Peyer's patch (tissue), 4 donors: ENCODE data around the gene CELSR1. TPM values are rescaled to one million over a fixed set of nuclear protein-coding genes. Genes with fewer than 3 reads are reported as not detected.

ENCODE experiments used
- DNase-seq, 3 donors: peaks; one replicate each; pipeline ENCODE4 v3.0.0-alpha.2; 2017 to 2019
- H3K27ac ChIP-seq, 4 donors: fragments of 200-600 bp; sonication (generic); one replicate each; pipeline ENCODE4 v1.5.1; 2016 to 2019
- H3K27me3 ChIP-seq, 2 donors: fragments of 200-600 bp; sonication (generic); one replicate each; pipeline ENCODE4 v1.5.1; 2019
- H3K36me3 ChIP-seq, 3 donors: fragments of 200-600 bp; sonication (generic); one replicate each; pipeline ENCODE4 v1.5.1; 2016 to 2019
- H3K4me1 ChIP-seq, 4 donors: fragments of 200-600 bp; sonication (generic); one replicate each; pipeline ENCODE4 v1.5.1; 2016 to 2019
- H3K4me3 ChIP-seq, 4 donors: fragments of 200-600 bp; sonication (generic); 1 replicate in 3 of 4; 2 replicates in 1 of 4; pipeline ENCODE4 v1.5.1; 2016 to 2019; ENCODE audit warnings: mild to moderate bottlenecking in 1 of 4
- H3K9me3 ChIP-seq, 4 donors: fragments of 200-600 bp; sonication (generic); one replicate each; pipeline ENCODE4 v1.5.1; 2016 to 2019; ENCODE audit warnings: mild to moderate bottlenecking in 1 of 4
- CTCF ChIP-seq, 6 experiments: fragments of 450-650 bp in 4 of 6; fragments of 200-600 bp in 2 of 6; sonication (generic) in 1 of 6; IDR thresholded peaks; one replicate each; pipeline ENCODE4 v1.5.1; 2017 to 2019; ENCODE audit warnings: antibody characterized with exemption in 6 of 6, mild to moderate bottlenecking in 3 of 6, moderate library complexity in 1 of 6
- POLR2A ChIP-seq, 2 donors: fragments of 450-650 bp; IDR thresholded peaks; one replicate each; pipeline ENCODE4 v1.5.1; 2017; ENCODE audit warnings: antibody characterized with exemption in 2 of 2, mild to moderate bottlenecking in 2 of 2, moderate library complexity in 2 of 2
- total RNA-seq, 4 donors: library from RNA; depleted of rRNA; stranded (reverse); fragments of >200 nt; gene quantifications; one replicate each; pipeline ENCODE4 v1.1.0, GENCODE V29; 2016

CELSR1 gene
- total RNA-seq, 4 donors from 2014 or later = 1.1 to 22.3 (median 1.5) TPM

DNA sequence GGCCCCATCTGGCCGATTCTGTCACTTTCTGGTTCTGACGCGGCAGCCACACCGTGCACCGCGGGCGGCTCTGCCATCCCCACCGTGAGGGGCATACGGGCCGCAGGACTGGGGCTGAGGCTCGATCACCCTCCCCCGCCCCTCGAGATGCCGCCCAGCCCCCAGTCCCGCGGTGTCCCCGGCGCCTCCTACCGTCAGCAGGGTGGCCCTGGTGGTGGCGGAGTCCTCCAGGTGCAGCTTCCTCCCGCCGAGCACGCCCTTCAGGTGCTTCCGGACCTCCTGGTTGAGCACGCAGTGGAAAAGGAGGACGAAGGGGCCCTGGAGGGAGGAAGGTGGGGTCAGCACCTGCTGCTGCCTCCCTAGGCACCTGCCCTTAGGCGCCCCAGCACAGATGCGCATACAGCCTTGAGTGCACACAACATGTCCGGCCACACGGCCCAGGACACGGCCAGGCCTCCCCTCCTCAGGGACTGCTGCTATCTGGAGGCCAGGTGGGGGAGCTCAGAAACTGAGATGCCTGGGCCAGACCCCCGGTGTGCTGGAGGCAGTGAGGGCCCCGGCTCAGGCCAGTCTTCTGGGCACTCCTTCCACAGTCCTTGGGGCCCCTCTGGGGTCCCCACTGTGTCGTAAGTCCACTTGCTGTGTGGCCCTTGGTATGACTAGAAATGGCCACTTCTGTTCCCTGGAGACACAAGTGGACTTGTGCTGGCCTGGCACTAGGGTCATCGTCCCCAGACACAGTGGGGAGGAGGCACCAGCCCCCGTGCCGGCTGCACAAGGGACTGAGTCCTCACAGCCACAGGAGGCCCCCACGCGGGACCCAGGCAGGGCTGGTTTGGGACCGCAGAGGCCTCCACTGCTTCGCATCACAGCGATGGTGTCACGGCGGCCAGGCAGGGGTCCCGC is 170.4 kb downstream of the CELSR1 start:
- Histone ChIP-seq H3K9me3 (no peaks in the 10 kb centered on the region), H3K27me3 (no peaks in the 10 kb centered on the region), H3K4me3 (peak overlapping the region in 2 of 4 donors; percentile 17 to 27), H3K4me1 (peaks cover 0 to 6% (median 4%) of the 10 kb centered on the region in 4 donors), H3K36me3 (no peaks in the 10 kb centered on the region), H3K27ac (peak overlapping the region in 2 of 4 donors; percentile 5 to 50)
- no peak for TF ChIP-seq POLR2A (IDR thresholded peaks at IDR 0.05)
- peak in 1 of 6 experiments; percentile 14 for TF ChIP-seq CTCF (IDR thresholded peaks at IDR 0.05)
- DNase-seq = peak in 2 of 3 donors; percentile 58 to 81

GRCh38 chr22:46366327-46366731 is 171.1 kb downstream of the CELSR1 start:
- Histone ChIP-seq H3K4me3 (no peak overlapping the region), H3K27me3 (no peaks in the 10 kb centered on the region), H3K4me1 (peaks cover 0 to 6% (median 4%) of the 10 kb centered on the region in 4 donors), H3K27ac (peak overlapping the region in 1 of 4 donors; percentile 12), H3K9me3 (no peaks in the 10 kb centered on the region), H3K36me3 (no peaks in the 10 kb centered on the region)
- no peak for TF ChIP-seq POLR2A (IDR thresholded peaks at IDR 0.05)
- DNase-seq = no peak

DNA sequence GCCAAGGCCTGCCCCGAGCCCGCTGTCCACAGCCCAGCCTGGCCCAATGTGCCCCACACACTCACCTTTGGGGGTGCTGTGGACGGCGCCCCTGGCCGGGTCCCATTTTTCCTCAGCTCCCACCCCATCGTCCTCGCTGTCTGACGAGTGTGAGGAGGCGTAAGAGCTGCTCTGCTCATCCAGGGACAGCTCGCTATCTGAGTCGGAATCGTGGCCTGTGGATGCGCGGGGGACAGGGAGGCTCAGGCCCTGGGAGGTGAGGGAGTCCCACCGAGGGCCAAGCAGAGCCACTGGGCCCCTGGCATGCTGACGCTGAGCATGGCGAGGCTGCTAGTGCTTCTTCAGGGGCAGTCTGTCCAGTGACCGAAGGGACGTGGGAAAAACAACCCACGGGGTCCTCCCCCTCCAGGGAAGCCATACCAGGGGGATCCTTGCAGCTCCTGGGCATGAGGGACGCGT is 172.2 kb downstream of the CELSR1 start:
- no peak for DNase-seq
- TF ChIP-seq POLR2A (IDR thresholded peaks at IDR 0.05) = no peak
- no peak for TF ChIP-seq CTCF (IDR thresholded peaks at IDR 0.05)
- Histone ChIP-seq H3K27ac (no peak overlapping the region), H3K9me3 (no peaks in the 10 kb centered on the region), H3K36me3 (no peaks in the 10 kb centered on the region), H3K4me3 (no peak overlapping the region), H3K4me1 (peaks cover 0 to 4% (median 2%) of the 10 kb centered on the region in 4 donors), H3K27me3 (no peaks in the 10 kb centered on the region)

- Histone ChIP-seq H3K27ac (no peak overlapping the region), H3K36me3 (no peaks in the 10 kb centered on the region), H3K4me3 (no peak overlapping the region), H3K4me1 (peaks cover 0 to 4% (median 2%) of the 10 kb centered on the region in 4 donors), H3K9me3 (no peaks in the 10 kb centered on the region), H3K27me3 (no peaks in the 10 kb centered on the region)
- DNase-seq = no peak
- TF ChIP-seq POLR2A (IDR thresholded peaks at IDR 0.05) (no peak), CTCF (IDR thresholded peaks at IDR 0.05) (no peak)
Observed at GRCh38 chr22:46364341-46365165, 172.9 kb downstream of the CELSR1 start.

DNA sequence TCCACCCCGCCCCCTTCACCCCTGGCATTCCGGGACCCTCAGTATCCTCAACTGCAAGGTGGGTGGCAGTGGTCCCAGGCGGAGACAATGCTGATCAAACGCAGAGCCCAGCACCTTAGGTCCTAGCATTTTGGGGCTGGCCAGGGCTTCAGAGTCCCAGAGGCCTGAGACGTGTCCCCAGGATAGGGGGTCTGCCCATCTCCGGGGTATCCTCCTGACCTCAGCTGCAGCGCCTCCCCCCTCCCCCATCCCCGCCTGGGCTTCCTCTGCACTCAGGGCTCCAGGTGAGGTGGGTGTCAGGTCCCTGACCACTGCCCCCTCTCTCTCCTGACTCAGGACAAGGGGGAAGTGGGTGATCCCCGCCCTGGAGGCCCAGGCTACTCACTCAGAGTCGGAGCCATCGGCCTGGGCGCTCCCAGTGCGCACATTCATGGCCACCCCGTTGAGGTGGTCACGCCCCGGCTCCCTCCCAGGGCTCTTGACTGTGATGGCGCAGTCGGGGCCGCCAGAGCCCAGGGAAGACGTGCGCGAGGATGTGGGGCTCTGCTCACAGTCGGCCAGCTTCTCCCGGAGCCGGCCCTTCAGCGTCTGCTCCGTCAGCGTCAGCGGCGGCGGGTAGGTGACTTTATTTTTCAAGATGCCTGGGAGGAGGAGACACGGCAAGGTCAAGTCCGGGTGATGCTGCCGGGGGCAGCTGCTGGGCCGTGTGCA is 173.7 kb downstream of the CELSR1 start:
- Histone ChIP-seq H3K27ac (no peak overlapping the region), H3K4me1 (peaks cover 0 to 4% (median 2%) of the 10 kb centered on the region in 4 donors), H3K9me3 (no peaks in the 10 kb centered on the region), H3K36me3 (no peaks in the 10 kb centered on the region), H3K27me3 (no peaks in the 10 kb centered on the region), H3K4me3 (no peak overlapping the region)
- no peak for DNase-seq
- TF ChIP-seq POLR2A (IDR thresholded peaks at IDR 0.05) = no peak
- no peak for TF ChIP-seq CTCF (IDR thresholded peaks at IDR 0.05)
